C4-2B (cell line): ENCODE results near the gene LRCH1.

ENCODE experiments used
- CTCF ChIP-seq: fragments of 450-650 bp; conservative IDR thresholded peaks from 2 replicates; pipeline ENCODE4 v1.5.1; 2017; ENCODE audit warnings: mild to moderate bottlenecking
- ZFX ChIP-seq: fragments of 450-650 bp; IDR thresholded peaks from 2 replicates; pipeline ENCODE4 v1.6.1; 2017

GRCh38 chr13:46602531-46602930 lies 49.6 kb downstream of the LRCH1 start:
- TF ChIP-seq CTCF (no peak), ZFX (no peak)
